Panc1 (cell line): ENCODE data around the gene YY2.

ENCODE experiments used
- CTCF ChIP-seq: fragments of 450-650 bp; IDR thresholded peaks from 2 replicates; pipeline ENCODE4 v1.5.1; 2017; ENCODE audit warnings: mild to moderate bottlenecking
- POLR2AphosphoS5 ChIP-seq: IDR thresholded peaks from 2 replicates; pipeline ENCODE4 v1.6.1; 2012; ENCODE audit warnings: mild to moderate bottlenecking, low read depth, low read length, moderate library complexity
- SIN3A ChIP-seq: IDR thresholded peaks from 2 replicates; pipeline ENCODE4 v1.6.1; 2012; ENCODE audit warnings: low read depth, mild to moderate bottlenecking, low read length, moderate library complexity, borderline replicate concordance; ENCODE audit not compliant: insufficient read depth
- TF ChIP-seq, protein P1 (sequence below), 2 experiments: IDR thresholded peaks; 2 replicates each; pipeline ENCODE4 v1.6.1; 2011 to 2012; ENCODE audit warnings: low read depth in 2 of 2, control low read depth in 1 of 2, low read length in 1 of 2, mild to moderate bottlenecking in 1 of 2, moderate library complexity in 1 of 2; ENCODE audit not compliant: insufficient read depth in 1 of 2

GRCh38 chrX:21853578-21853977, 2.2 kb upstream of the YY2 start:
- TF ChIP-seq CTCF (no peak), POLR2AphosphoS5 (no peak), SIN3A (no peak)
- TF ChIP-seq, protein P1, sequence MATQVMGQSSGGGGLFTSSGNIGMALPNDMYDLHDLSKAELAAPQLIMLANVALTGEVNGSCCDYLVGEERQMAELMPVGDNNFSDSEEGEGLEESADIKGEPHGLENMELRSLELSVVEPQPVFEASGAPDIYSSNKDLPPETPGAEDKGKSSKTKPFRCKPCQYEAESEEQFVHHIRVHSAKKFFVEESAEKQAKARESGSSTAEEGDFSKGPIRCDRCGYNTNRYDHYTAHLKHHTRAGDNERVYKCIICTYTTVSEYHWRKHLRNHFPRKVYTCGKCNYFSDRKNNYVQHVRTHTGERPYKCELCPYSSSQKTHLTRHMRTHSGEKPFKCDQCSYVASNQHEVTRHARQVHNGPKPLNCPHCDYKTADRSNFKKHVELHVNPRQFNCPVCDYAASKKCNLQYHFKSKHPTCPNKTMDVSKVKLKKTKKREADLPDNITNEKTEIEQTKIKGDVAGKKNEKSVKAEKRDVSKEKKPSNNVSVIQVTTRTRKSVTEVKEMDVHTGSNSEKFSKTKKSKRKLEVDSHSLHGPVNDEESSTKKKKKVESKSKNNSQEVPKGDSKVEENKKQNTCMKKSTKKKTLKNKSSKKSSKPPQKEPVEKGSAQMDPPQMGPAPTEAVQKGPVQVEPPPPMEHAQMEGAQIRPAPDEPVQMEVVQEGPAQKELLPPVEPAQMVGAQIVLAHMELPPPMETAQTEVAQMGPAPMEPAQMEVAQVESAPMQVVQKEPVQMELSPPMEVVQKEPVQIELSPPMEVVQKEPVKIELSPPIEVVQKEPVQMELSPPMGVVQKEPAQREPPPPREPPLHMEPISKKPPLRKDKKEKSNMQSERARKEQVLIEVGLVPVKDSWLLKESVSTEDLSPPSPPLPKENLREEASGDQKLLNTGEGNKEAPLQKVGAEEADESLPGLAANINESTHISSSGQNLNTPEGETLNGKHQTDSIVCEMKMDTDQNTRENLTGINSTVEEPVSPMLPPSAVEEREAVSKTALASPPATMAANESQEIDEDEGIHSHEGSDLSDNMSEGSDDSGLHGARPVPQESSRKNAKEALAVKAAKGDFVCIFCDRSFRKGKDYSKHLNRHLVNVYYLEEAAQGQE (IDR thresholded peaks at IDR 0.05; ENCODE audit: insufficient read depth in 1 of 2, low read depth in 2 of 2, low read length in 1 of 2): no peak
